Measurements from ENCODE around the gene TMEM240.

Gene TMEM240

DNA sequence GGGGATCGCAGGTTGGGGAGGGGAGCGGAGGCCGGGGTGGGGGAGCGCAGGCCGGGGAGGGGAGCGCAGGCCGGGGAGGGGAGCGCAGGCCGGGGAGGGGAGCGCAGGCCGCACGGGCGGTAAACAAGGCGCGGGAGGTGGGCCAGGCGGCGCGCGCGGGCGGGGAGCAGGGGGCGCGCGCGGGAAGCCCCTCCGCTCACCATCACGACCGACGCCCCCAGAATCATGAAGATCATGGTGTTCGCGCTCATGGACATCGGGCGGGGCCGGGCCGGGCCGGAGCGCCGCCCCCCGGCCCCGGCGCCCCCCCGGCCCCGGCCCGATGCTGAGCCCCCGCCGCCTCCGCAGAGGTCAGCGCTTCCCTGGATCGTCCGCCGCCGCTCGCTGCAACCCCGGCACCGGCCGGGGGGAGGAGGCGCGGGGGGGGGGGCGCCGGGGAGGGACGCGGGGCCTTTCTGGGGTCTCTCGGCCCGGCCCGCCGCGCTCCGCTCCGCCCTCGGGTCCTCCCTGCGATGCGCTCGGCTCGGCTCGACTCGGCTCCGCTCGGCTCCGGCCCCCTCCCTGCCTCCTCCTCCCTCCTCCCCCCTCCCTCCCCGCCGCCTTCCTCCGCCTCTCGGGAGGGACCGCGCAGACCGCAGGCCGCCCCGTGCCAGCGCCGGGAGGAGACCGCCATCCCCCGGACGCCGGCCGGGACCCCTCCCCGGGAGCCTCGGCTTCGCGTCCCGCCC lies at the start of gene TMEM240:
Gene TMEM240 (minus strand): TSS at position 535 of the 728 bp plus-strand sequence. CDS start 278 bp downstream, at position 257.
- no peak for TF ChIP-seq YY1 (IDR thresholded peaks at IDR 0.05; ENCODE audit: low read depth)
- TF ChIP-seq TEAD4 (IDR thresholded peaks at IDR 0.05), result no peak
- TF ChIP-seq TCF12 (IDR thresholded peaks at IDR 0.05; ENCODE audit: low read depth), result no peak
- TF ChIP-seq EP300 (IDR thresholded peaks at IDR 0.05; ENCODE audit: borderline replicate concordance), result no peak
- TF ChIP-seq, protein P1, sequence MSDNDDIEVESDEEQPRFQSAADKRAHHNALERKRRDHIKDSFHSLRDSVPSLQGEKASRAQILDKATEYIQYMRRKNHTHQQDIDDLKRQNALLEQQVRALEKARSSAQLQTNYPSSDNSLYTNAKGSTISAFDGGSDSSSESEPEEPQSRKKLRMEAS (IDR thresholded peaks at IDR 0.05), result no peak
- TF ChIP-seq TAF1 (IDR thresholded peaks at IDR 0.05; ENCODE audit: low read depth), result no peak
- TF ChIP-seq ZBTB7A (IDR thresholded peaks at IDR 0.05; ENCODE audit: low read depth), result no peak

DNA sequence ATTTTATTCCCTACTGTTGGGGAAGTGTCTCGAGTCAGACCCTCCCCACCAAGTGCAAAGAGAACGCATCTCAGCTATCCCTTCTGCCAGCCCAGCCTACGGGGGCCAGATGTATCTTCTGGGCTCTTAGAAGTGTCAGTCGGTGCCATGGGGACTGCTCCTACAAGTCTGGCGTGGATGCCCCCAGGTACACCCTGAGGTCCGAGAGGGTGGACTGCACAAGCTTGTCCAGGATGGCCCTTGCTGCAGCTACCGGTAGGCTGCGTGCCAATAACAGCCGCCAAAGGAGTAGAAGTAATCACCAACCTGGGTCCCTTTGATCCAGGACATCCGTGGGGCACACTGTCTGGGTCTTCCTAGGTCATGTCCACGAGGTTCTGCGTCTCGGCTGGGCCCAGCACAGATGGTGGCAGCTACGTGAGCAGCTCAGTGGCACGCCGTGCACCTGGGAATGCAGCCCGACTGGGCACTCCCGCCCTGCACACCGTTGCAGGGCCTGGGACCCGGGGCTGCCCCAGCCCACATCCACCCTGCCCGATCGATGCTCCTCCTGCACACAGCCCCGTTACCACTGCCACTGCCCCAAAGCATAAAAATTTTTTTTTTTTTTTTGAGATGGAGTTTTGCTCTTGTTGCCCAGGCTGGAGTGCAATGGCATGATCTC lies 43.1 kb upstream of the TMEM240 start:
- no peak for TF ChIP-seq TEAD4 (IDR thresholded peaks at IDR 0.05)
- TF ChIP-seq, protein P2, sequence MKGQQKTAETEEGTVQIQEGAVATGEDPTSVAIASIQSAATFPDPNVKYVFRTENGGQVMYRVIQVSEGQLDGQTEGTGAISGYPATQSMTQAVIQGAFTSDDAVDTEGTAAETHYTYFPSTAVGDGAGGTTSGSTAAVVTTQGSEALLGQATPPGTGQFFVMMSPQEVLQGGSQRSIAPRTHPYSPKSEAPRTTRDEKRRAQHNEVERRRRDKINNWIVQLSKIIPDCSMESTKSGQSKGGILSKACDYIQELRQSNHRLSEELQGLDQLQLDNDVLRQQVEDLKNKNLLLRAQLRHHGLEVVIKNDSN (IDR thresholded peaks at IDR 0.05), result no peak
- TF ChIP-seq FOXM1 (IDR thresholded peaks at IDR 0.05; ENCODE audit: borderline replicate concordance, low read depth), result no peak
- TF ChIP-seq, protein P1 (IDR thresholded peaks at IDR 0.05), result no peak
- TF ChIP-seq RAD21 (IDR thresholded peaks at IDR 0.05; ENCODE audit: low read depth), result no peak
- no peak for TF ChIP-seq ZBTB7A (IDR thresholded peaks at IDR 0.05; ENCODE audit: low read depth)
- no peak for TF ChIP-seq CEBPB (IDR thresholded peaks at IDR 0.05)
- TF ChIP-seq TCF12 (IDR thresholded peaks at IDR 0.05; ENCODE audit: low read depth), result no peak

DNA sequence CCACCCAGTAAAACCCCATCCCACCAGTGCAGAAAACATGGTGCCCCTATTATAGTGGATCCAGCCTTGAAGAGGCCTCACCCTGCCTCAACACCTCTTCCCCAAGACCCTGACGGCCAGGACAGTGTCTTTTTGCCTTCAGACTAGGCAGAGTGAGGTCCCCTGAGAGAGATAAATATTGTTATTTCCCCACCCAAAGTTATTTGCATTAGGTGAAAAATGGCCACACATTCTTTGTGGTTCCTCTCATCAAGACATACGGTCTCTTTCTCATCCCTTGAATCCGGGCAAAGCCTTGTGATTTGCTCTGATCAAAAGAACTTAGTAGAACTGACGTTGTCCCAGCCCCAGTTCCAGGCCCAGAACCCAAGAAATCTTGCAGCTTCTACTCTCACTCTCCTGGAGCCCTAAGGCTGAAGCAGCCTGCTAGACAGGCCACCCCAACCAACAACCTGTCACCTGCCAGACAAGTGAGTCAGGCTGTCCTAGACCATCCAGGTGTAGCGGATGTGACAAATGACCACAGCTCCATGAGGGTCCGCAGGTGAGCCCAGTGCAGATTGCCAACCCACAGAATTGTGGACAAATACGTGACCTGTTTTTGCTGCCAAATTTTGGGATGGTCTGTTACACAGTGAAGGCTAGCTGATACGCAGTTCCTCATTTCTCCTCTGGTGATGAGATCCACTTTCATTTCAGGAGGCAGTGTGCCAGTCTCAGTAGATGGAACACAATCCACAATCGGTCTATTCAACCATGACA lies 42.3 kb upstream of the TMEM240 start:
- TF ChIP-seq EP300 (IDR thresholded peaks at IDR 0.05; ENCODE audit: borderline replicate concordance), result no peak
- no peak for TF ChIP-seq TCF12 (IDR thresholded peaks at IDR 0.05; ENCODE audit: low read depth)
- no peak for TF ChIP-seq ZBTB7A (IDR thresholded peaks at IDR 0.05; ENCODE audit: low read depth)
- no peak for TF ChIP-seq NFIC (IDR thresholded peaks at IDR 0.05)
- no peak for TF ChIP-seq TEAD4 (IDR thresholded peaks at IDR 0.05)
- TF ChIP-seq YY1 (IDR thresholded peaks at IDR 0.05; ENCODE audit: low read depth), result no peak
- TF ChIP-seq TAF1 (IDR thresholded peaks at IDR 0.05; ENCODE audit: low read depth), result no peak
- TF ChIP-seq, protein P1 (IDR thresholded peaks at IDR 0.05), result no peak

DNA sequence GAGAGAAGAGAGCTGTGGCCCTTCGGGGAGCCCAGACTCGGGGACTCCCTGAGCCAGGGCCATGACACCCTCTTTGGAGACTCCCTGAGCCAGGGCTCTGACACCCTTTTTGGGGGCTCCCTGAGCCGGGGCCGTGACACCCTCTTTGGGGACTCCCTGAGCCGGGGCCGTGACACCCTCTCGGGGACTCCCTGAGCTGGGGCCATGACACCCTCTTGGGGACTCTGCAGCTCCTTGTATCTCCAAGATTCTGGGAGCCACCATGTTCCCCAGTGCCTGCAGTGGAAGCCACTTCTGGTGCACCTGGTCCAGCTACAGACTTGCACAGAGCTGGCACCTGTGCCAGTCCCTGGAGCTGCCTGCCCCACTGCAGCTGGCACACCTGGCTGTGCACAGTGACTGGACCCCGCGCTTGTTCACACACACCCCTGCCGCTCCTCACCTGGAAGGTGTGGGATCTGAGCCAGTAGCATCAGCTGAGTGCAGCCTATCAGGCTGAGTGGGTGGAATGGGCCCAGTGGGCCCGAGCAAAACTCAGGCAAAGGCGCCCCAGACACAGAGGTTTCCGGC lies 38.0 kb upstream of the TMEM240 start:
- TF ChIP-seq EP300 (IDR thresholded peaks at IDR 0.05; ENCODE audit: borderline replicate concordance), result no peak
- TF ChIP-seq YY1 (IDR thresholded peaks at IDR 0.05; ENCODE audit: low read depth), result no peak
- TF ChIP-seq FOXM1 (IDR thresholded peaks at IDR 0.05; ENCODE audit: borderline replicate concordance, low read depth), result no peak
- no peak for TF ChIP-seq TCF12 (IDR thresholded peaks at IDR 0.05; ENCODE audit: low read depth)
- no peak for TF ChIP-seq ZBTB7A (IDR thresholded peaks at IDR 0.05; ENCODE audit: low read depth)
- no peak for TF ChIP-seq NFIC (IDR thresholded peaks at IDR 0.05)
- TF ChIP-seq, protein P3, sequence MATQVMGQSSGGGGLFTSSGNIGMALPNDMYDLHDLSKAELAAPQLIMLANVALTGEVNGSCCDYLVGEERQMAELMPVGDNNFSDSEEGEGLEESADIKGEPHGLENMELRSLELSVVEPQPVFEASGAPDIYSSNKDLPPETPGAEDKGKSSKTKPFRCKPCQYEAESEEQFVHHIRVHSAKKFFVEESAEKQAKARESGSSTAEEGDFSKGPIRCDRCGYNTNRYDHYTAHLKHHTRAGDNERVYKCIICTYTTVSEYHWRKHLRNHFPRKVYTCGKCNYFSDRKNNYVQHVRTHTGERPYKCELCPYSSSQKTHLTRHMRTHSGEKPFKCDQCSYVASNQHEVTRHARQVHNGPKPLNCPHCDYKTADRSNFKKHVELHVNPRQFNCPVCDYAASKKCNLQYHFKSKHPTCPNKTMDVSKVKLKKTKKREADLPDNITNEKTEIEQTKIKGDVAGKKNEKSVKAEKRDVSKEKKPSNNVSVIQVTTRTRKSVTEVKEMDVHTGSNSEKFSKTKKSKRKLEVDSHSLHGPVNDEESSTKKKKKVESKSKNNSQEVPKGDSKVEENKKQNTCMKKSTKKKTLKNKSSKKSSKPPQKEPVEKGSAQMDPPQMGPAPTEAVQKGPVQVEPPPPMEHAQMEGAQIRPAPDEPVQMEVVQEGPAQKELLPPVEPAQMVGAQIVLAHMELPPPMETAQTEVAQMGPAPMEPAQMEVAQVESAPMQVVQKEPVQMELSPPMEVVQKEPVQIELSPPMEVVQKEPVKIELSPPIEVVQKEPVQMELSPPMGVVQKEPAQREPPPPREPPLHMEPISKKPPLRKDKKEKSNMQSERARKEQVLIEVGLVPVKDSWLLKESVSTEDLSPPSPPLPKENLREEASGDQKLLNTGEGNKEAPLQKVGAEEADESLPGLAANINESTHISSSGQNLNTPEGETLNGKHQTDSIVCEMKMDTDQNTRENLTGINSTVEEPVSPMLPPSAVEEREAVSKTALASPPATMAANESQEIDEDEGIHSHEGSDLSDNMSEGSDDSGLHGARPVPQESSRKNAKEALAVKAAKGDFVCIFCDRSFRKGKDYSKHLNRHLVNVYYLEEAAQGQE (IDR thresholded peaks at IDR 0.05; ENCODE audit: low read depth), result no peak
- TF ChIP-seq CEBPB (IDR thresholded peaks at IDR 0.05), result no peak
- TF ChIP-seq TAF1 (IDR thresholded peaks at IDR 0.05; ENCODE audit: low read depth), result no peak
- no peak for TF ChIP-seq EGR1 (IDR thresholded peaks at IDR 0.05)
- TF ChIP-seq TEAD4 (IDR thresholded peaks at IDR 0.05), result no peak
- TF ChIP-seq, protein P2 (IDR thresholded peaks at IDR 0.05), result no peak
- TF ChIP-seq, protein P1 (IDR thresholded peaks at IDR 0.05), result no peak
- no peak for TF ChIP-seq CREB1 (IDR thresholded peaks at IDR 0.05; ENCODE audit: low read depth)
- no peak for TF ChIP-seq RAD21 (IDR thresholded peaks at IDR 0.05; ENCODE audit: low read depth)

DNA sequence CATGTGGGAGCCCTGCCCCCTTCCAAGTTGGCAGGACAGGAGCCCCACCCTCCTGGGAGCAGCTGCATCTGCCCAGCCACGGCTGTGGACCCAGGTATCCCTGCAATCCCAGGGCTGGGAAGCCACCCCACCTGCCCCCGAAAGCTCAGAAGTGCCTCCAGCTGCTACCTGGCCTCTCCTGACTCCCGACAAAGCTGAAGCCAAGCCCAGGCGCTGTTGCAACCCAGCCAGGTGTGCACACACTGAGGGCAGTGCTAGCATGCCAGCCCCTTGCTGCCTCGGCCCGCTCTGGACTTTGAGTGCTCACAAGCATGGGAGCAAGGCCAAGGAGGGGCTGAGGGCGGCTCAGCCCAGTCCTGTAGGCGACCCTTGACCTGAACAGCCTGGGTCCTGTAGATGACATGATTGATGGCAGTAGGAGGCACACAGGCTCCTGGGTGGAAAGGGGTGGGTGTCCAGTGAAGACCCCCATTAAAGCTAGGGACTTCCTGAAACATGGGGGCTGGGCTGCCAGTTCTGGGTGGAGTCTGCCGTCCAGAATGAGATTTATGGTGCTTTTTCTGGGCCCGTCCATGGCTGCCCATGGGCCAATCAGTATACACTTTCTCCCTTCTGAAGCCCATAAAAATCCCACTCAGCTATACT lies 37.1 kb upstream of the TMEM240 start:
- TF ChIP-seq NFIC (IDR thresholded peaks at IDR 0.05) (no peak), CREB1 (IDR thresholded peaks at IDR 0.05; ENCODE audit: low read depth) (no peak), EP300 (IDR thresholded peaks at IDR 0.05; ENCODE audit: borderline replicate concordance) (no peak), TAF1 (IDR thresholded peaks at IDR 0.05; ENCODE audit: low read depth) (no peak), YY1 (IDR thresholded peaks at IDR 0.05; ENCODE audit: low read depth) (no peak), CEBPB (IDR thresholded peaks at IDR 0.05) (no peak), EGR1 (IDR thresholded peaks at IDR 0.05) (no peak), ZBTB7A (IDR thresholded peaks at IDR 0.05; ENCODE audit: low read depth) (no peak), TEAD4 (IDR thresholded peaks at IDR 0.05) (no peak)
- TF ChIP-seq, protein P1 (IDR thresholded peaks at IDR 0.05), result no peak
- TF ChIP-seq, protein P2 (IDR thresholded peaks at IDR 0.05), result no peak
